Stimulated activated naive CD4-positive, alpha-beta T cell treated with Interleukin-2 at 50 U/mL for 16 hours (primary cell): ENCODE results near the gene PHF21A.
"Not testable (repeated sequence)": the region's sequence is repeated elsewhere in the genome, so short reads cannot be mapped to it uniquely, and the experiment has no call there.

Experiments
- DNase-seq: peaks from one replicate; lab custom pipeline; 2025; lab: John Stamatoyannopoulos, UW

Gene PHF21A

GRCh38 chr11:45920531-45921477 lies 200.4 kb downstream of the PHF21A start:
- DNase-seq: no peak

GRCh38 chr11:45919806-45920530 lies 201.3 kb downstream of the PHF21A start:
- no peak for DNase-seq

GRCh38 chr11:45918962-45919675 lies 202.1 kb downstream of the PHF21A start:
- DNase-seq: no peak

DNA sequence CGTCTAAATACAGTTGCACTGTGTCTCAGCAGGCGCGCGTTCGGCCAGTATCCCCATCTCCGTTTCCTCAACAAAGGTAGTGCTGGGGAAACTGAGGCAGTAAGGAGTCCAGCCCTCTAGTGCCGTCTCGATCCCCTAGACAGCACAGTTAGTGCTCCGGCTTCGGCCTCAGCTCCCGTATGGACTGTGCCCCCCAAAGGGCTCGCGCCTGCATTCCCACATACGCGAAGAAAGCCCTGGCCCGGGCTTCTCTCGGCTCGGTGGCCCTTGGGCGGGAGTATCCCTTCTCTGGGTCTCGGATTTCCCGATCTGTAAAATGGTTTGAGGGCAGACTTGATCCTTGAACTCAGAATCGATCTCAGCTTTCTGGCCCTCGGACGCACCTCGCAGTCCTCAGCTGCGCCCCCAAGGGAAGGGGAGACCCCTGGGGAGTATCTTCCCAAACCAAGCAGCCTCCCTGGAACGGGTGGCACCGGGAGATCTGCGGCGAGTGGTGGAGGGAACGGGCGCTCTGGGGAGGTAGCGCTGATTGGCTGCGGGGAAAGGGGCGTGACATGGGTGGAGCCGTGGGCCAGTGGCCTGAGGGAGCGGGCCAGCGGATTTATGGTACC lies 202.8 kb downstream of the PHF21A start:
- DNase-seq: peak; percentile 67

DNA sequence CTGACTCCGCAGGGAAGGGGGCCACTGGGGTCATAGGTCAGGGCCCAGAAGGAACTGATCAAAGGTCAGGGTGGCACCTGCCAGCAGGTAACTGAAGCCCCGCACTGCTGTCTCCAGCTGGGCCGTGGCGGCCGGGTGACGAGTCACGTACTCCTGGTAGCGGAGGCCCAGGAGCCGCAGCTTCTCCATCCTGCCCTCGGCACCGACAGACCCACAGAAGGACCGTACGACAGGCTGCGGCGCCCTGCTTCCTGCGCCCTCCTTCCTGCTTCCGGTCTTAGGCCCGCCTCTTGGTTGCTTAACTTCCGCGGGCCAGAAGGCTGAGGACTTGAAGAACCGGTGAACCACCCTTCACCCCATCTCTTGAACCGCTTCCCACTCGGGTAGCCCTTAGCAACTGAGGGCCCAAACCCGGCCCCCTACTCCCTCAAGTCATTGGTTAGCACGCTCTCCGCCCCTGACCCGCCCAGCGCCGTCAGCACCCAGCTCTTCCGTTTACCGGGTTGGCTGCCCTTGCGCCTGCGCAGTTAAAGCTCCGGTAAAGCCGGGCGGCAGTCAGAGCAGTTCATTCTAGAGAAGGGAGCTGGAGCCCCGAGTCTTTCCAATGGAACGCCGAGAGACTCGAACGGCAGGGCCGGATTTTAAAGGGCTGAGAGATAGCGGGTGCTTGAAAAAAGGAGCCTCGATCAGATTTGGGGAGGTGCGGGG lies 203.5 kb downstream of the PHF21A start, which contains the start of gene PEX16:
TSS of gene PEX16 (minus strand) at position 255 of the 708 bp plus-strand sequence. CDS start at position 189, 66 bp downstream.
- peak; percentile 97 for DNase-seq

- DNase-seq: peak; percentile 46
Observed at GRCh38 chr11:45917286-45917622, 204.0 kb downstream of the PHF21A start.

- DNase-seq: no peak
Observed at GRCh38 chr11:45915446-45915845, 205.8 kb downstream of the PHF21A start.

- DNase-seq: no peak
Observed at GRCh38 chr11:45913942-45914635, 207.2 kb downstream of the PHF21A start.

GRCh38 chr11:45913514-45913913 lies 207.7 kb downstream of the PHF21A start:
- no peak for DNase-seq

DNA sequence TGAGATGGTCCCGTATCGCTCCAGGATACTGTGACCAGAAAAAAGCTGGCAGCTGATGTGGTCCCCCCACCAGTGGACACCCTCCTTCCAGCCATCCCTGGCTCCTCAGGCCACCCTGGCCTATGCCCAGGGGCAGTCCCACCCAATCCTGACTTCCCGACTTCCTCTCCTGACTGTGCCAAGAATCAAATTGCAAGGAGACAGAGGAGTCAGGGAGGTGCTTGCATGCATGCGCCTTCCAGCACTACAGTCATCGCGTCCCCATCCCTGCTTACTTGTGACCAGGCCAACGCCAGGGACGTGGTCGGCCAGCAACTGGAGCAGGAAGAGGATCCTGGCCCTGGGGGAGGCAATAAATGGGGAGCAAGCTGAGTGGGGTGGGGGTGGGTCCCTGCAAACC lies 210.6 kb downstream of the PHF21A start:
- no peak for DNase-seq

DNA sequence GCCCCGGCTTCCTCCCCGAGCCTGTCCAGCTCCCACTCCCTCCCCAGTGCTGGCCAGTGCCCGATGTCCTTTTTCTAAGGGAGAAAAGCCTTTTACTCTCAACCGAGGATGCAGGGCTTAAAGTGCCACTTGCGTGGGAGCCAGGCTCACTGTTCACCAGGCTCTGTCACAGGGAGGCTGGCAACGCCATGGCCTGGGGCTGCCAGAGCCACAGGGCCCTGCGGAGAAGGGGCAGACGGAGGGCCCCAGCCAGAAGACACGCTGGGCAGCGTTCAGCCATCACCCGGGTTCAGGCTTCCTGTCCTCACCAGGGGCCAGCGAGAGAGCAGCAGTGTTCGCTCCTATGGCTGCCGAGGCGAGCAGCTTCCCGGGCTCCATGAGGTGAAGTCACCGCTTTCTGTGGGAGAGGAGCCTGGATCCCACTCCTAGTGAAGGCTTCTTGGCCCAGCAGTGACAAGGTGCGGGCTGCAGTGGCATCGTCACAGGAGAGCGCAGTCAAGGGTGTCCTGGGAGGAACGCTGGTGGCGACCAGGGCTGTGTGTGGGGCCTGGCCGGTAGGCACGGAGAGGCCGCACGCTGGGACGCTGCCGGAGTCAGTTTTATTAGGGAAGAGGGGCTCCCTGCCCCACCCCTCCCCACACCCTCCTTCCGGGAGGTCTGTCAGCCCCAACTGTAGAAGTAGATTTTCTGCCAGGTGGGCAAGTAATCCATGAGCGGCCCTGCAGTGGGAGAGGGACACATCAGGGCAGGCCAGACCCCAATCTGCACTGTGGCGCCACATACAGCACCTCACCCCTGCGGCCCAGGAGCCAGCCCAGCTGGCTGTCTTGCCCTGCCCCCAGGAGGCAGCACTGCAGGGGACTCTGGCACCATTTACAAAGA lies 211.4 kb downstream of the PHF21A start:
- no peak for DNase-seq

DNA sequence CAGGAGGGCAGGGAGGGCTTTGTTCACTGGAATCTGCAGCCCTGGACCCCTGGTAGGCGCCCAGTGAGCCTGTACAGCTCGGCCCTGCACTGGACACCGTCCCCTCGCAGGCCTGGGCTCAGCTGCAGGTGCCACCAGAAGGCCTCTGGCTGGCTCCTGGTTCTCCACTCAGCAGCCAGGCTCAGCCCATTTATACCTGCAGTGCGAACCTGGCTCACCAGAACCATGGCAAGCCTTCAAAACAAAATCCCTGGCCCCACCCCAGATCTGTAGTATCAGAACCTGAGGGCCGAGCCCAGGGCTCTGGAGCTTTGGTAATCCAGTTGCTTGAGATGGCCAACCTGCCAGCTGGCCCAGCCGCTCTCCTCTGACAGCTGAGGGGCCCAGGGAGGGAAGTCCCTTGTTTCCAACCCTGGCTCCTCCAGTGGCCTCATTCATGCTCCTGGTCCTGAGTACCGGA lies 213.3 kb downstream of the PHF21A start:
- DNase-seq: no peak

GRCh38 chr11:45906965-45907611 lies 214.2 kb downstream of the PHF21A start, which contains the start of gene FREY1:
Gene FREY1 (minus strand): TSS chr11:45907271. CDS start chr11:45907245, 26 bp downstream.
- DNase-seq: no peak

GRCh38 chr11:45906096-45906682 lies 215.1 kb downstream of the PHF21A start:
- no peak for DNase-seq

DNA sequence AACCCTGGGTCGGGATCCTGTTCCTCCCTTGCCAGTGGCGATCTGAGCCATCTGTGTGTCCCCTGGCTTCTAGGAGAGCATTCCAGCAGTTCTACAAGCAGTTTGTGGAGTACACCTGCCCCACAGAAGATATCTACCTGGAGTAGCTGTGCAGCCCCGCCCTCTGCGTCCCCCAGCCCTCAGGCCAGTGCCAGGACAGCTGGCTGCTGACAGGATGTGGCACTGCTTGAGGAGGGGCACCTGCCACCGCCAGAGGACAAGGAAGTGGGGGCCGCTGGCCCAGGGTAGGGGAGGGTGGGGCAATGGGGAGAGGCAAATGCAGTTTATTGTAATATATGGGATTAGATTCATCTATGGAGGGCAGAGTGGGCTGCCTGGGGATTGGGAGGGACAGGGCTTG lies 215.7 kb downstream of the PHF21A start:
- not testable (repeated sequence) for DNase-seq

- DNase-seq: no peak
Observed at GRCh38 chr11:45905095-45905494, 216.2 kb downstream of the PHF21A start.

GRCh38 chr11:45904309-45904915 lies 216.8 kb downstream of the PHF21A start:
- no peak for DNase-seq
